ENCODE results near the gene BRINP1. TPM values are rescaled to one million over a fixed set of nuclear protein-coding genes. Genes with fewer than 3 reads are reported as not detected.

Gene BRINP1
- total and polyA plus RNA-seq, 2 donors (not counting 1 experiment from before 2014, with no cell fraction given): not detected

GRCh38 chr9:119409552-119409951 lies 40.3 kb upstream of the BRINP1 start:
- H3K9me3 Mint-ChIP-seq (ENCODE audit: insufficient read depth): peaks cover 3% of the 10 kb centered on the region
- H3K4me3 ChIP-seq (ENCODE audit: control extremely low read depth in 1 of 5, extremely low read depth in 1 of 5, insufficient read depth in 1 of 5, low read depth in 2 of 5, low read length in 4 of 5): no peak overlapping the region

DNA sequence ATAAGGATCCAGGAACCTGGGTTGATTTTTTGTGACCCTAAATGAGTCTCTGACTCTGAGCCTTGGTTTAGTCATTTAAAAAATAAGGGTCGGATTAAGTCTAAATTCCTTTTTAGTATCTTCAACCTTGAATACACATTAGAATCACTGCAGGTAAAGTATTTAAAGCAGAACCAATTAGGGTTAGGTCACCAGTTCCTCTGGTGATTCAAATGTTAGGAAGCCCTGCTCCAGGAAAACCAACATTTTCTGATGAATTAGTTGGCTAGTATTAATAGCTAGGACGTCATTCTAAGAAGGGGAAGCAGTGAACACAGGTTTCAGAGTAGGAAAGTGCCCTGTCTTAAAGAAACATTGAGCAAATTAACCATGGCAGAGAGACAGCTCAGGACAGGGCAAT lies 31.4 kb upstream of the BRINP1 start:
- Histone ChIP-seq H3K79me2 (ENCODE audit: control insufficient read depth, insufficient read depth, low read length) (no peaks in the 10 kb centered on the region), H4K20me1 (ENCODE audit: control insufficient read depth, insufficient read depth, low read length, poor library complexity, severe bottlenecking) (no peaks in the 10 kb centered on the region), H3K9me3 (ENCODE audit: control extremely low read depth in 1 of 3, control insufficient read depth in 2 of 3, insufficient read depth in 1 of 3, low read length in 2 of 3) (peaks cover 0 to 3% (median 0%) of the 10 kb centered on the region in 3 donors), H3K4me3 (ENCODE audit: control extremely low read depth in 1 of 5, extremely low read depth in 1 of 5, insufficient read depth in 1 of 5, low read depth in 2 of 5, low read length in 4 of 5) (no peak overlapping the region), H3K4me2 (replicated peaks; ENCODE audit: low read depth, low read length, poor library complexity, severe bottlenecking) (no peak overlapping the region), H3K4me1 (ENCODE audit: control insufficient read depth in 2 of 2, insufficient read depth in 2 of 2, low read length in 2 of 2) (no peaks in the 10 kb centered on the region), H3K27ac (ENCODE audit: low read length in 2 of 2) (no peak overlapping the region), H3K27me3 (replicated peaks in 1 of 4; ENCODE audit: control extremely low read depth in 1 of 4, control insufficient read depth in 3 of 4, insufficient read depth in 4 of 4, low read length in 3 of 4) (no peaks in the 10 kb centered on the region), H3K36me3 (replicated peaks in 1 of 2; ENCODE audit: control extremely low read depth in 1 of 2, control insufficient read depth in 1 of 2, extremely low read depth in 1 of 2, insufficient read depth in 2 of 2, low read length in 1 of 2) (no peaks in the 10 kb centered on the region), H2AFZ (ENCODE audit: insufficient read depth, low read depth, low read length, poor library complexity, severe bottlenecking) (no peak overlapping the region), H3K9ac (ENCODE audit: low read length) (no peak overlapping the region)
- H3K27ac Mint-ChIP-seq: no peak overlapping the region
- TF ChIP-seq CTCF (IDR thresholded peaks at IDR 0.05) (no peak), EZH2 (IDR thresholded peaks at IDR 0.05; ENCODE audit: borderline replicate concordance, insufficient read depth, low read depth, low read length, poor library complexity, severe bottlenecking) (no peak)
- intact Hi-C loops (cut with micrococcal nuclease): no loop called here
- WGBS (ENCODE audit: insufficient coverage): 0% methylated on average over 1 of the region's 2 CpGs
- DNase-seq (no peak), ATAC-seq (ENCODE audit: low read depth) (no peak)
- H3K9me3 Mint-ChIP-seq (ENCODE audit: insufficient read depth): no peaks in the 10 kb centered on the region
- ChIA-PET POLR2A (no interaction called here), CTCF (interaction anchor here (0.7 kb wide), 1 partner anchor 57 kb away, joined by 3 read pairs; no protein-coding TSS in a partner anchor)
- no peaks in the 10 kb centered on the region for H3K4me1 Mint-ChIP-seq
- H3K4me3 Mint-ChIP-seq: no peak overlapping the region
- no peaks in the 10 kb centered on the region for H3K27me3 Mint-ChIP-seq

More at GRCh38 chr9:119409552-119409951, 40.3 kb upstream of the BRINP1 start:
- H3K27ac ChIP-seq (ENCODE audit: low read length in 2 of 2): no peak overlapping the region
- H3K36me3 ChIP-seq (replicated peaks in 1 of 2; ENCODE audit: control extremely low read depth in 1 of 2, control insufficient read depth in 1 of 2, extremely low read depth in 1 of 2, insufficient read depth in 2 of 2, low read length in 1 of 2): no peaks in the 10 kb centered on the region
- no peak overlapping the region for H2AFZ ChIP-seq (ENCODE audit: insufficient read depth, low read depth, low read length, poor library complexity, severe bottlenecking)
- H3K9ac ChIP-seq (ENCODE audit: low read length): no peak overlapping the region
- POLR2A ChIA-PET: no interaction called here
- TF ChIP-seq CTCF (IDR thresholded peaks at IDR 0.05) (no peak), EZH2 (IDR thresholded peaks at IDR 0.05; ENCODE audit: borderline replicate concordance, insufficient read depth, low read depth, low read length, poor library complexity, severe bottlenecking) (no peak)
- no peaks in the 10 kb centered on the region for H3K27me3 ChIP-seq (replicated peaks in 1 of 4; ENCODE audit: control extremely low read depth in 1 of 4, control insufficient read depth in 3 of 4, insufficient read depth in 4 of 4, low read length in 3 of 4)
- no peaks in the 10 kb centered on the region for H3K4me1 Mint-ChIP-seq
- H3K27ac Mint-ChIP-seq: no peak overlapping the region
- no peaks in the 10 kb centered on the region for H3K79me2 ChIP-seq (ENCODE audit: control insufficient read depth, insufficient read depth, low read length)
- no peak overlapping the region for H3K4me2 ChIP-seq (replicated peaks; ENCODE audit: low read depth, low read length, poor library complexity, severe bottlenecking)
- H3K4me3 Mint-ChIP-seq: no peak overlapping the region
- no peak for DNase-seq
- WGBS (ENCODE audit: insufficient coverage): 57% methylated on average over 1 of the region's 3 CpGs
- H3K27me3 Mint-ChIP-seq: no peaks in the 10 kb centered on the region
- CTCF ChIA-PET: interaction anchor here (0.7 kb wide), 1 partner anchor 12 kb away, joined by 4 read pairs; no protein-coding TSS in a partner anchor
- no peak for ATAC-seq (ENCODE audit: low read depth)
- H4K20me1 ChIP-seq (ENCODE audit: control insufficient read depth, insufficient read depth, low read length, poor library complexity, severe bottlenecking): no peaks in the 10 kb centered on the region
- intact Hi-C loops (cut with micrococcal nuclease): no loop called here
- no peaks in the 10 kb centered on the region for H3K9me3 ChIP-seq (ENCODE audit: control extremely low read depth in 1 of 3, control insufficient read depth in 2 of 3, insufficient read depth in 1 of 3, low read length in 2 of 3)
- H3K4me1 ChIP-seq (ENCODE audit: control insufficient read depth in 2 of 2, insufficient read depth in 2 of 2, low read length in 2 of 2): no peaks in the 10 kb centered on the region
